Spleen (tissue), 7 donors: ENCODE data around the gene PGAM2.

ENCODE experiments used
- POLR2A ChIP-seq, 3 donors: fragments of 450-650 bp; IDR thresholded peaks; one replicate each; pipeline ENCODE4 v1.5.1; 2017; ENCODE audit warnings: antibody characterized with exemption in 3 of 3, mild to moderate bottlenecking in 1 of 3
- TF ChIP-seq, protein P1 (sequence below), 11 experiments: fragments of 200-600 bp in 7 of 11; fragments of 450-650 bp in 4 of 11; sonication (generic) in 4 of 11; IDR thresholded peaks in 8 of 11; conservative IDR thresholded peaks in 3 of 11; 1 replicate in 7 of 11; 2 replicates in 4 of 11; pipeline versions ENCODE4 v1.4.0 to v1.8.0; 2016 to 2021; ENCODE audit warnings: antibody characterized with exemption in 11 of 11, inconsistent platforms in 4 of 11, mild to moderate bottlenecking in 1 of 11
- donor health status: DM: no; HTN: no; CAD: no; lungs with moderate emphysema.
- donor health status: DM: no; HTN: no; CAD: no.
- donor health status: DM: no; HTN: no; CAD: no.

- TF ChIP-seq, protein P1, sequence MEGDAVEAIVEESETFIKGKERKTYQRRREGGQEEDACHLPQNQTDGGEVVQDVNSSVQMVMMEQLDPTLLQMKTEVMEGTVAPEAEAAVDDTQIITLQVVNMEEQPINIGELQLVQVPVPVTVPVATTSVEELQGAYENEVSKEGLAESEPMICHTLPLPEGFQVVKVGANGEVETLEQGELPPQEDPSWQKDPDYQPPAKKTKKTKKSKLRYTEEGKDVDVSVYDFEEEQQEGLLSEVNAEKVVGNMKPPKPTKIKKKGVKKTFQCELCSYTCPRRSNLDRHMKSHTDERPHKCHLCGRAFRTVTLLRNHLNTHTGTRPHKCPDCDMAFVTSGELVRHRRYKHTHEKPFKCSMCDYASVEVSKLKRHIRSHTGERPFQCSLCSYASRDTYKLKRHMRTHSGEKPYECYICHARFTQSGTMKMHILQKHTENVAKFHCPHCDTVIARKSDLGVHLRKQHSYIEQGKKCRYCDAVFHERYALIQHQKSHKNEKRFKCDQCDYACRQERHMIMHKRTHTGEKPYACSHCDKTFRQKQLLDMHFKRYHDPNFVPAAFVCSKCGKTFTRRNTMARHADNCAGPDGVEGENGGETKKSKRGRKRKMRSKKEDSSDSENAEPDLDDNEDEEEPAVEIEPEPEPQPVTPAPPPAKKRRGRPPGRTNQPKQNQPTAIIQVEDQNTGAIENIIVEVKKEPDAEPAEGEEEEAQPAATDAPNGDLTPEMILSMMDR (IDR thresholded peaks at IDR 0.05 in 8 of 11, conservative IDR thresholded peaks at IDR 0.05 in 3 of 11), result no peak
- TF ChIP-seq POLR2A (IDR thresholded peaks at IDR 0.05), result no peak
Observed at GRCh38 chr7:44071726-44072363, 6.5 kb upstream of the PGAM2 start.
